IPS DF 4.7 (cell line): Measurements from ENCODE around the gene PKIB.
"Not testable (repeated sequence)": the region's sequence is repeated elsewhere in the genome, so short reads cannot be mapped to it uniquely, and the experiment has no call there.

Experiments
- DNase-seq: peaks from one replicate; pipeline ENCODE4 v3.0.0-alpha.2; 2013; ENCODE audit warnings: low spot score; ENCODE audit errors: extremely low read depth

Gene PKIB

GRCh38 chr6:122744856-122745255 is 134.7 kb downstream of the PKIB start:
- DNase-seq: not testable (repeated sequence)

GRCh38 chr6:122746688-122747087 is 136.5 kb downstream of the PKIB start:
- DNase-seq: no peak

- DNase-seq: no peak
These were observed 137.4 kb downstream of the PKIB start for GRCh38 chr6:122747573-122747972.

GRCh38 chr6:122748945-122749344 is 138.7 kb downstream of the PKIB start:
- not testable (repeated sequence) for DNase-seq

- no peak for DNase-seq
These were observed 139.3 kb downstream of the PKIB start for GRCh38 chr6:122749451-122750050.

GRCh38 chr6:122751326-122751725 is 141.1 kb downstream of the PKIB start:
- DNase-seq: no peak

GRCh38 chr6:122752459-122752858 is 142.3 kb downstream of the PKIB start:
- no peak for DNase-seq

GRCh38 chr6:122753000-122753687 is 142.9 kb downstream of the PKIB start:
- DNase-seq: no peak

GRCh38 chr6:122753688-122754056 is 143.5 kb downstream of the PKIB start:
- DNase-seq: no peak

GRCh38 chr6:122754191-122754731 is 144.1 kb downstream of the PKIB start:
- no peak for DNase-seq

GRCh38 chr6:122755901-122756300 is 145.7 kb downstream of the PKIB start:
- DNase-seq: no peak

- no peak for DNase-seq
These were observed 148.7 kb downstream of the PKIB start for GRCh38 chr6:122758927-122759334.

- DNase-seq: no peak
These were observed 150.1 kb downstream of the PKIB start for GRCh38 chr6:122760330-122760729.

- no peak for DNase-seq
These were observed 156.1 kb downstream of the PKIB start for GRCh38 chr6:122766256-122766655.

- DNase-seq: no peak
These were observed 160.8 kb downstream of the PKIB start for GRCh38 chr6:122770835-122771601.

GRCh38 chr6:122772724-122773415 is 162.7 kb downstream of the PKIB start:
- no peak for DNase-seq
